GM18858 (cell line): Measurements from ENCODE around the gene DCAF6.
"Not testable (repeated sequence)": the region's sequence is repeated elsewhere in the genome, so short reads cannot be mapped to it uniquely, and the experiment has no call there.

Source experiments
- ATAC-seq: cut with Tn5 transposase; IDR thresholded peaks from one replicate; pipeline ENCODE4 v1.9.1; 2021; ENCODE audit not compliant: unreplicated experiment

DCAF6 gene

DNA sequence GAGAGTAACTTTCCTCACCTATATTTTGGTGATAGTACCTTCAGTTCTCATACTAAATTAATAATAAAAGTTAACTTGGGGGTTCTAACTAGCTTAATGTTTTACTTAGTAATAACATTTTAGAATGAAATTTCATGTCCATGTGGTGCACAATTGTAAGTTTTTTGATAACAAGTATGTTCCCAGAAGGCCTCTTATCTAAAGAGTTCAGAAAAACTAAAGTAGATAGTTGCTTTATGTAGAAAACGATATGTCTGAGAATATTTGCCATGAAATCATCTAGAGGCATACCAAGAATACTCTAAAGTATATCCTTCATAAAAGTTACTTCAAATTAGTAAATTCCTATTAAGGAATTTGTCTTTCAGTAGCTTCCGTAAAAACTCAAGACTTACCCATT, 12.4 kb upstream of the DCAF6 start:
- no peak for ATAC-seq

DNA sequence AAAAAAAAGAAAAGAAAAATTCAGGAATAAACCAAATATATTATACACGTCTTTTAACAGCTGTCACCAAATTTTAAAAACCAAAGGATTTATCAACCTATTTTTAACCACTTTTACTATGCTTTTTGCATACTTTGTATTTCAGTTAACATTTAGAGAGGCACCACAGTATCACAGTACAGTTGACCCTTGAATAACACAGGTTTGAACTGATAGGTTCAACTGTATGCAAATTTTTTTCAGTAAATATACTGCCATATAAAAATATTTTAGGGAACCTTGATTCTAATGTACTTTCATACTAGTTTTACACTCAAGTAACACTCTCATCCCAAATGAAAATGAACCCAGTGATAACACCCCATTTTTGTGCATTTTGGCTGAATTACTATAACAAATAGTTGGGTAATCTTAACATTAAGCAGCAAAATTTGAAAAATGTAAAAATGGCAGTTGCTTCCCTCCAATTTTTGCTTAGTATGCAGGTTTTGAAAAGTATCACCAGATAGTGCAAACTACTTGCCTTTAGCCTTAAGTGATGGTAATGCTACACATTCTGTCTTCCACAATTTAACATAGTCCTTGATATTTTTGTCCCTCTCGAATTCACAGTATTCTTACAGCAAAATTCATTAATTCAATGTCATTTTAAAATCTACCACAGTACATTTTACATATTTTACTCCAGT, 11.8 kb upstream of the DCAF6 start:
- no peak for ATAC-seq

- ATAC-seq: no peak
Measured at GRCh38 chr1:167926486-167926997, 9.9 kb upstream of the DCAF6 start.

GRCh38 chr1:167927046-167927754, 9.3 kb upstream of the DCAF6 start:
- ATAC-seq: no peak

GRCh38 chr1:167928457-167928852, 8.0 kb upstream of the DCAF6 start:
- ATAC-seq: no peak

DNA sequence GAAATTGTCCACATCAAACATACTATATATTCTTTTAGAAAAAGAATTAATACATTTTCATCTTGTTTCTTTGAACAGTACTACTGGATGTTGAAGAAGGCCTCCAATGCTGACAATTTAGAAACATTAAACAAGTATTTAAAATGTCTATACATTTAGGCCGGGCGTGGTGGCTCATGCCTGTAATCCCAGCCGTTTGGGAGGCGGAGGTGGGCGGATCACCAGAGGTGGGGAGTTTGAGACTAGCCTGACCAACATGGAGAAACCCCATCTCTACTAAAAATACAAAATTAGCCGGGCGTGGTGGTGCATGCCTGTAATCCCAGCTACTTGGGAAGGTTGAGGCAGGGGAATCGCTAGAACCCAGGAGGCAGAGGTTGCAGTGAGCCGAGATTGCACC, 7.6 kb upstream of the DCAF6 start:
- ATAC-seq: not testable (repeated sequence)

DNA sequence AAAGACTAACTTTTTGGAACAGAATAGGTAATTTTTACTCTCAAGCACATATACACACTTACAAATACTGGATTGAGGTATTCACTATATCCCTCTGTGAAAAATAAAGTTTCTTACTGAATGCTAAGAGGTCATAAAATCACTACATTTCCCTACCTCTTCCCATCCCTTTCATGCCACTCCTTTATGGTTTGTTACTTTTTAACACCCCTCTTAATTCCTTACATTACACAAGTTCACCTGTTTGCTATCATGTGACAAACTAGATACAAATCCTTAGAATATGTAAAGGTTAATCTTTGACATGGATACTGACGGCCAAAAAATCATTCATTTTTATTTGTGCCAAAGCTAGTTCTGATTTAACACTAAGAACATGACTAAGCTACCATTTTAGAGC, 6.8 kb upstream of the DCAF6 start:
- no peak for ATAC-seq

DNA sequence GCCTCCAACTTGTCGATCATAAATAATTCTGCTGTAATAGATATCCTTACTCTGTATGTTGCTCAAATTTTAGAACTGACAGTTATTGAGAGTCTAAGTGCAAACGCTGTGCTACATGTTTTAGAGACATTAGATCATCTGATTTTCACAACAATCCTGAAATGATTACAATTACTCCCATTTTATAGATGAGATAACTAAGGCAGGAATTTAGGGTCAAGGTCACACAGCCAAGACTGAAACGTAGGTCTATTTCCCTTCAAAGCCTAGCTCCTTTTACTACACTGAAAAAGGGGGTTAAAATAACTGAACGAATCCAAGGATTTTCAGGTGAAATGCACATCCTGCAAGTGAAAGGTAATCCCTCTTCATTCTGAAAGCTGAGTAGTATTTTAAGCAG, 2.7 kb upstream of the DCAF6 start:
- ATAC-seq: no peak

DNA sequence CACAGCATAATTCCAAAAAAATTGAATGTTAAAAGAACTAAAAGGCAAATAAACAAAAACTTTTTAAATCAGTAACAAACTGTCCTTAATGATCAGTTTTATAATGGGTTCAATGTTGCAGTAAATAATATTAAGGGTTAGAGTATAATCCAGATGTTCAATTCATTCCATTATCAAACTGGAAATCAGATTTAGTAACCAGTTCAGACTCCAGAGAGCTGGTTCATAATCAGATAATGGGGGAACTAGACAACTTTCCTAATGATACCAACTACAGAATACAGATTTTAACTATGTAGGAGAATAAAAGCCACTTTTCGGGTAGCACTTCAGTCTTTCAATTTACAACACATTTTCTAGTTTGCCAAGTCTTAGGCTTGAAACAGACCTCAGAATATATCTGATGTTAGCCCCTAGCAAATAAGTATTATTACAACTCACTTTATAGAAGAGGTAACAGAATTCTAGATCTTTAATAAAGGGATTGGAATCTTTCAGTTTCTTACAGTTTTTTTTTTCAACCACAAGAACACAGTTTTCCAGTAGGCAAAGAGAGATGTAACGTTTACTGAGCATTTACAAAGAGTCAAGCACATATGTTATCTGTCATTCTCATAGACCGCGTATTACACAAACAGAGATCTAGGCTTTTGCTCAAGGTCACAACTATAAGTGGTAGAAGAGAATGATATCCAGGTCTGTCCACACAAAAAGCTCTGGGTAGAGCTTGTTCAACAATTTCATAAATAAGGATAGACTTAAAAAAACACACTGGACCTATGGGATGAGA, 1.9 kb upstream of the DCAF6 start:
- ATAC-seq: no peak

GRCh38 chr1:167935216-167936067, 1.0 kb upstream of the DCAF6 start:
- ATAC-seq: peak; percentile 1

GRCh38 chr1:167936930-167937708, 636 bp downstream of the DCAF6 start, which contains the start of gene MPC2:
MPC2 (minus strand) TSS chr1:167937072; CDS start chr1:167935841, 1,231 bp downstream.
- ATAC-seq: no peak

DNA sequence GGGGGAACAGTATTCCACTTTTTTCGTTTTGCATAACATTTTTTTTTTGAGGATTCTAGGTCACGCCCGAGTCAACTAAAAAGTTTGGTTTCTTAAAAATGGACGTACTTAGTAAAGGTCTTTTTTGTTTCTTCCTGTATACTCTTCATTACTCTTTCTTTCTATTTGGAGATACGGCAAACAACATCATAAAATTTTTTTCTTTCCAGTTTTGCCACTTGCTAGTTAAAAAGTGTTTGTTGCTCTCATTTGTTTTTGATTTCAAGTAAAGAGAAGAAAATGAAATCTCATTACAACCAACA, 1.2 kb downstream of the DCAF6 start:
- no peak for ATAC-seq

GRCh38 chr1:167938080-167938636, 1.7 kb downstream of the DCAF6 start:
- ATAC-seq: no peak

DNA sequence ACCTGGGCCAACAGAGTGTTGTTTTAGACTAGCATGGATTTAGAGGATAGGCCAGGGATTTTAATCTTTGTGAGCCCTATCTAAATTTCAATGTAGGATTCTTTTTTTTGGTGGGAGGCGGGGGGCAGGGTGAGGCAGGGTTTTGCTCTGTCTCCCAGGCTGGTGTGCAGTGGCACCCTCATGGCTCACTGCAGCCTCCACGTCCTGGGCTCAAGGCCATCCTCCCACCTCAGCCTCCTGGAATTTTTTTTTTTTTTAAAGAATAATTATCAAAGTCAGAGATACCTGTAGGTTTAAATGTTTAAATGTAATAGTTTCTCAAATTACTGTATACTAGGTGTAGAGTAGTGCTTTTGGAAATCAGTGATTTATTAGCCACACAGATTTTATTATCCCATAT, 3.8 kb downstream of the DCAF6 start:
- no peak for ATAC-seq

DNA sequence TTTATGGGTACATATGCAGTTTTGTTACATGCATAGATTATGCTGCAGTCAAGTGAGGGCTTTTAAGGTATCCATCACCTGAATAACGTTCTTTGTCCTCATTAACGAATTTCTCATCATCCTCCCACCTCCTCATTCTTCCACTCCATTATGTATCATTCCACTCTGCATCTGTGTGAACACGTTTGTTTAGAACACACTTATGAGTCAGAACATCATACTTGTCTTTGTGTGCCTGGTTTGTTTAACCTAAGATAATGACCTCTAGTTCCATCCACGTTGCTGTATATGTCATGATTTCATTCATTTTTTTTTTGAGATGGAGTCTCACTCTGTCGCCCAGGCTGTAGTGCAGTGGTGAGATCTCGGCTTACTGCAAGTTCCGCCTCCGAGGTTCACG, 7.1 kb downstream of the DCAF6 start:
- ATAC-seq: no peak

DNA sequence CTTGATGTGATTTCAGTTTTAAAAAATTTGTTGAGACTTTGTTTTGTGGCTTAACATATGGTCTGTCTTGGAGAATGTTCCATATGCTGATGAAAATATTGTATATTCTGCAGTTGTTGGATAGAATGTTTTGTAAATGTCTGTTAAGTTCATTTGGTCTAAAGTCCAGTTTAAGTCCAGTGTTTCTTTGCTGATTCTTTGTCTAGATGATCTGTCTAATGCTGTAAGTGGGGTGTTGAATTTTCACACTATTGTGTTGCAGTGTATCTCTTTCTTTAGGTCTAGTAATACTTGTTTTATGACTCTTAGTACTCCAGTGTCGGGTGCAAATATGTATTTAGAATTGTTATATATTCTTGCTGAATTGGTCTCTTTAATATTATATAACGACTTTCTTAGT, 11.2 kb downstream of the DCAF6 start:
- no peak for ATAC-seq

DNA sequence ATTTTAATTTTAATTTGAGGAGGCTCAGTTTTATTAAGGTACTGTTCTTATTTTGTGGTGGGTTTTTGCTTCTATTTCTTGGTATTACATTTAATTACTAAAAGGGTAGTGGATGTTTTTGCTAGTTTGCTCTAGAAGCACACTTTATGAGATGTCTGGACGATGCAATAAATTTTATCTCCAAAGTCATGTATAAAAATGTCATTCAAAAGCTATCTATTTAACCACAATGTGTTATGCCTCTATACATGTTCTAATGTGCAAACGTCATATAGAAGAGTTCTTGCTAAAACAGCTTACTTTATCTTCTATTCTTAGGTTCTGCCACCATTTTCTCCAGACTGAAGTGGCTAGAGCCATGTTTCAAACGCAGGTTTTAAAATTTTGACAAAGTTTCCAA, 13.3 kb downstream of the DCAF6 start:
- ATAC-seq: no peak

DNA sequence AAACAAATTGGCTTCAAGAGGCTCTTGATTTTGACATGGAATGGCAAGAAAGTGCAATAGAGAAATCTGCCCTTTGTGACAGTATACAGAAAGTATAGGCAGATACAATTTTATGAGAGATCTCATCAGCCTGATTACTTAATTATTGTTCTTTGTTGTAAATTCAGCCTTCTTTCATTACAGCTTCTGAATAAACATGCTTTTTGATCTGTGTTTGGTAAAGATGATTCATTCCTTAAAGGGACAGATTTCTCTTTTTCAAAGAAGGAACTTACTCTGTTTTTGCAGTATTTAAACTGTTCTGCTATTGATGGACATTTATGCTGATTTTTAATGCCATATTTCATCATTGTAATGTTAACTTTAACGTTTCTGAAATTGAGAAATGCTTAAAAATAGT, 14.1 kb downstream of the DCAF6 start:
- ATAC-seq: no peak

GRCh38 chr1:167955915-167956314, 19.4 kb downstream of the DCAF6 start:
- ATAC-seq: no peak

- ATAC-seq: no peak
Measured at GRCh38 chr1:167957710-167958109, 21.2 kb downstream of the DCAF6 start.
